GM18873 (cell line): ENCODE measurements around the gene LRRC15.

Experiments
- ATAC-seq: cut with Tn5 transposase; IDR thresholded peaks from one replicate; pipeline ENCODE4 v1.9.1; 2021; ENCODE audit warnings: mild to moderate bottlenecking, moderate library complexity, moderate number of reproducible peaks; ENCODE audit not compliant: unreplicated experiment, low FRiP score

LRRC15 gene

GRCh38 chr3:194386648-194387047 is 17.1 kb upstream of the LRRC15 start:
- ATAC-seq, result no peak

- no peak for ATAC-seq
These were observed 16.5 kb upstream of the LRRC15 start for GRCh38 chr3:194386066-194386465.

- no peak for ATAC-seq
These were observed 15.0 kb upstream of the LRRC15 start for GRCh38 chr3:194384569-194385001.

GRCh38 chr3:194384156-194384555 is 14.6 kb upstream of the LRRC15 start:
- ATAC-seq, result no peak

DNA sequence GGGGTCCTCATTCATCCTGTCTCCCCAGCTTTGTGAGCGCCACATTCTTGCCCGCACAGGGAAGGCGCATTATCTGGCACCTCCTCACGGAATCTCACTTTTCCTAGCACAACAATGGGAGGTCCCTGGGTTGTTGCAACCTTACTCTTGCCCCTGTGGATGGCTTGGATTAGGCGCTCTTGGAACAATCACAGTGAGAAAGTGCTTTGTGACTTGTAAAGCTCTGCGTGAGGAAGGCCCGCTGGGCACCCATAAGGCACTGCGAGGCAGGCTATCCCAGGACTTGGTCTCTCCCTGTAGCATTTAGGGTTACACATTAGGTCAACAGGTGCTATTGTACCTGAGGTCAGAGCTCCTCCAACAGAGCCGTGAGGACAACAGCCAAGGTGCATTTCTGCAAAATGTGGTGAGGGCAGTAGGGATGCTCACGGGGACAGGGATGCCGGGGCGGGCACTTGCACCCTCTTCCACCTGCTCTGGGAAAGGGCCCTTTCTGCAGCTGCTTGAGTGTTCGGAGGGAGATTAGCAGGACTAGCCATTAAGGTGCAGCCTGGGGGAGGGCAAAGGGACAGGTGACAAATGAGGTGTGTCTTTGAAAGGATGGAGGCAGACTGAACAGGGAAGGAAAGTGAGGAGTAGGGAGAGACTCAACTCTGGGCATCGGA is 13.9 kb upstream of the LRRC15 start:
- ATAC-seq, result no peak

DNA sequence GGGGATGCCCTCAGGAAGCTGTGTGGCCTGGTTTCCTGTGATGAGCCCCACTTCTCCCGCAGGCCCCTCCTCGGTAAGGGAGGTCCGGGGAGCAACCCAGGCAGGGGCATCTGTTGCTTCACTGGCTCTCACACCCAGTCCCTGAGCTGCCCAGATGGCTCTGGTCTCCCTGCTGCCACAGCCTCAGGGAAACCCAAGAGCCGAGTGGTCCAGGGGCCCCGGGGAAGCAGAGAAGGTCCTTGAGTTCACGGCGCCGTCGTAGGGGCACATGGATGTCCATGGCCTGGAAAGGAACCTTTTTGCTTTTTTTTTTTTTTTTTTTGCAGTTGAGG is 13.3 kb upstream of the LRRC15 start:
- no peak for ATAC-seq

GRCh38 chr3:194382196-194382891 is 12.8 kb upstream of the LRRC15 start:
- ATAC-seq, result no peak

- ATAC-seq, result no peak
These were observed 11.9 kb upstream of the LRRC15 start for GRCh38 chr3:194381460-194381875.

DNA sequence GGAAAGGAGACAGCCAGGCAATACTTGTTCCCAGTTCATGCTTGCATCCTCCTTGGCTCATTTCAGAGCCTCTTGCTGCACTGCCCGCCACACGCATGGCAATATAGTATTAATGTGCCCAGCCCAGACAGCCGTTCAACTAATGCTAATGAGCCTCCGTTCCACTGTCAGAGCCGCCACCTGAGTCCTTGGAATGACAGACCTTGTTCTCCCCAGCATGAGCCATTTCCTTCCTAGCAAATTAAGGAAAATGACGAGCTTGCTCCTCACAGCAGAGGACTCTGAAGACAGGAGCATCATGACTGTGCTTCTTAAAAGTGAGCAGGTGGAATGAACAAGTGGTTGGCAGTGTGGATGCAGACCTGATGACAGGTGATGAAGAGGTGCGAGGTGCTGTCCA is 10.8 kb upstream of the LRRC15 start:
- ATAC-seq, result no peak

- ATAC-seq, result no peak
These were observed 10.1 kb upstream of the LRRC15 start for GRCh38 chr3:194379651-194380050.

DNA sequence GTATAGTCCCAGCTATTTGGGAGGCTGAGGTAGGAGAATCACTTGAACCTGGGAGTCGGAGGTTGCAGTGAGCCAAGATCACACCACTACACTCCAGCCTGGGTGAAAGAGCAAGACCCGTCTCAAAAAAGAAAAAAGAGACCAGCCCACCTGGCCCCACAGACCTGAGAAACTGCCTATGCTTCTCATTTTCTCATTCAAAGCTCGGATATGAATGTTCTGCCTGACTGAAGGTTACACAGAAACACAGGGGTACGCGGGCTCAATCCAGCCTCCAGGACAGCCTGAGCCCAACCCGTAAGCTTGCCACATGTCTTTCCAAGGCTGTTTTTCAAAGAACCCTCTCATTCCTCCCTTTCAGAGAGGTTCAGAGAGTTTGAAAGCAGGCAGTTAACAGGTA is 9.7 kb upstream of the LRRC15 start:
- no peak for ATAC-seq

- ATAC-seq, result no peak
These were observed 8.2 kb upstream of the LRRC15 start for GRCh38 chr3:194377708-194378107.

DNA sequence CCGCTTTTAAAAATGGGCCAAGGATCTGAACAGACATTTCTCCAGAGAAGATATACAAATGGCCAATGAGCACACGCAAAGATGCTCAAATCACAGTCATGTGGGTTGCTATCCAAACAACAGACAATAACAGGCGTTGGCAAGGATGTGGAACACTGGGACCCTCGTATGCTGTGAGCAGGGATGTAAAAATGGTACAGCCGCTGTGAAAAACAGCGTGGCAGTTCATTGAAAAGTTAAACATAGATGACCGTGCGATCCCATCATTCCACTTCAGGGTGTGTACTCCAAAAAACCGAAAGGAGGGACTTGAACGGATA is 6.7 kb upstream of the LRRC15 start:
- ATAC-seq, result no peak

- no peak for ATAC-seq
These were observed 6.1 kb upstream of the LRRC15 start for GRCh38 chr3:194375473-194376240.

DNA sequence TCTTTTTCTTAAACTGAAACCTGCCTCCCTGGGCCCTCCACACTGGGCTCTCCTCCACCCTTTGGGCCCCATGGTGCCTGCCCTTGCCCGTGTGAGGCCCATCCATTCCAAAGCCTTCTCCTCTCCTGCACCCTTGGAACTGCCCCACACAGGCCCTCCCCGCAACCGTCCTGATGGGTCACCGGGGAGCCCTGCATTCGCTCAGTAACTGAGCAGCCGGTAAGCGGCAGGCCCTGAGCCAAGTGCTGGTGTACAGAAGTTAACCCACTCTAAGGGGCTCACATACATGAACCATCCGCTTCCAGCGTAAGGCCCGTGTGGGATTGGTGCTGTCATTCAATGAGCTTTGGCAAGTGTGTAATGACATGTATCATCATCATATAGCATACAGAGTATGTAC is 5.4 kb upstream of the LRRC15 start:
- ATAC-seq, result no peak

- ATAC-seq, result no peak
These were observed 4.4 kb upstream of the LRRC15 start for GRCh38 chr3:194373899-194374298.

DNA sequence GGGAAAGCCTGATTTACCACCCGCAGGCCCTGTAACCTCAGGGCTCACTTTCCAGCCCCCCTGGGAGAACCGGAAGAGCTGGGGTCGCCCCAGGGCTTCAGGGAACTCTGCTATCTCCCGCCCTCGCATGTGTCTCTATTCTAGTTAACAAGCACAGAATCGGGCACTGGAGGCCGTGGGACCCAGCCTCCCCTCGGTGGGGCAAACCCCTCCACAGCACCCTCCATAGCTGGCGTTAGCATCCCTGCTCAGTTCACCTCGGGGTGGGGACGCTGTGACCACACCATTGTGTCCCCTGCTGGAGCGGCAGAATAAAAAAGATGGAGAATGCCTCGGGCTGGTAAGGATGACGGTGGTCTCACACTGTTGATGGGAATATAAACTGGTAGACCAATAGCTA is 3.5 kb upstream of the LRRC15 start:
- no peak for ATAC-seq

GRCh38 chr3:194370753-194371152 is 1.2 kb upstream of the LRRC15 start:
- no peak for ATAC-seq

- no peak for ATAC-seq
These were observed 625 bp downstream of the LRRC15 start for GRCh38 chr3:194368918-194369317.

DNA sequence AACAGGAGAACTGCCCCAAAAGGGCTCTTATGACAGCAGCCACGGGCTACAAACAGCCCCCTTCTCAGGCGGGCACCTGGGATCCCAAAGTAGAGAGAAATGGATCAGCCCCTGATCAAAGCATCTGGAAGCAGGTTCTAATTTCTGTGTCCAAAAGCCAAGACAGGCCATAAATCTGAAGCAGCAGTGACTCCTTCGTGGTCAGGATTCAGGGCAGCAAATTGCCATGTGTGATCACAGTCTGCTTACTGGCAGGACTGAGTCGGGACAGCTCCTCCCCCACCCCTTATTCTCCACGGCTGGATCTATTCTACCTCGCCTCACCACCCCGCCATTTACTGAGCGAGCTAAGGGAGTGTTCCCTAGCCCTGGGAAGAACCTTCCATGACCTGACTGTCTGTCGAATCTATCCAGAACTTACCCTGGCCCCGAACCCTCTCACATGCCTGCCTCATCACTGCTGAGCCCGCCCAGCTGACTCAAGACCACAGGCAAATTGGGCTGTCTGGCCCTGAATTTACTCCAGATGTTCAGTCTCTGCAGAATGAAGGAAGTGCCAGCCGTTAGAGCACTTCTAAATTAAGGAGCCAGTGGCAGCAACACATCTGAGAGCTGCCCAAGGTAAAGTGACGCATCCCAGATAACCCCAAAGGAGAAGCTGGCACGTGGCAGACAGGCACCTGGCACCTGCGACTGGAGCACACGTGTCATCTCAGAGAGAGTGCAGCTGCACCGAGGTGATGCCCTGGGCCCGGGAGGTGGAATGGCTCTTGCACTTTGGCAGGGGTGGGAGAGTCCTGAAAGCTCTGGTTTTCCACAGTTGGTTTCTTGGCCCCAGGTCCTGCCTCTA is 1.3 kb downstream of the LRRC15 start:
- no peak for ATAC-seq

GRCh38 chr3:194365978-194366490 is 3.5 kb downstream of the LRRC15 start:
- no peak for ATAC-seq
